ENCODE results near the gene TMEM272. TPM values are rescaled to one million over a fixed set of nuclear protein-coding genes. Genes with fewer than 3 reads are reported as not detected.
A peak's percentile ranks its signal among the peaks of the same experiment; 100 is the strongest.
"Not testable (repeated sequence)": the region's sequence is repeated elsewhere in the genome, so short reads cannot be mapped to it uniquely, and the experiment has no call there.

The TMEM272 gene
- total RNA-seq, 2 experiments from 2014 or later, result 0.15 to 0.28 TPM

- ChIA-PET POLR2A (interaction anchor here (1.1 to 1.4 kb wide), 2 partner anchors 16 to 377 kb away, joined by 3 to 5 read pairs; no protein-coding TSS in a partner anchor), CTCF (interaction anchor here (1.1 to 3.0 kb wide), 4 partner anchors 8 to 22 kb away, joined by 3 to 15 read pairs (median 4); no protein-coding TSS in a partner anchor)
- Mint-ChIP-seq H3K27me3 (peaks cover 8% of the 10 kb centered on the region), H3K4me3 (no peak overlapping the region), H3K27ac (no peak overlapping the region), H3K36me3 (ENCODE audit: low read depth) (no peaks in the 10 kb centered on the region), H3K4me1 (peaks cover 41% of the 10 kb centered on the region), H3K9me3 (no peaks in the 10 kb centered on the region)
- no peak for DNase-seq
These were observed 16.0 kb downstream of the TMEM272 start for GRCh38 chr13:51828730-51829567.

GRCh38 chr13:51827254-51827653, 17.7 kb downstream of the TMEM272 start:
- H3K4me3 Mint-ChIP-seq, result no peak overlapping the region
- no peaks in the 10 kb centered on the region for H3K27me3 Mint-ChIP-seq
- no peak overlapping the region for H3K27ac Mint-ChIP-seq
- no peaks in the 10 kb centered on the region for H3K9me3 Mint-ChIP-seq
- no peaks in the 10 kb centered on the region for H3K36me3 Mint-ChIP-seq (ENCODE audit: low read depth)
- ChIA-PET CTCF (interaction anchor here (1.2 to 4.5 kb wide), 3 partner anchors 12 to 541 kb away, joined by 3 to 40 read pairs (median 4); no protein-coding TSS in a partner anchor), POLR2A (interaction anchor here (1.4 to 2.9 kb wide), 2 partner anchors 14 to 25 kb away, joined by 5 to 20 read pairs; no protein-coding TSS in a partner anchor)
- H3K4me1 Mint-ChIP-seq, result peaks cover 55% of the 10 kb centered on the region
- no peak for DNase-seq

- POLR2A ChIA-PET, result interaction anchor here (0.9 to 2.9 kb wide), 3 partner anchors 9 to 24 kb away, joined by 3 to 20 read pairs (median 3); no protein-coding TSS in a partner anchor
- no peaks in the 10 kb centered on the region for H3K9me3 Mint-ChIP-seq
- H3K27ac Mint-ChIP-seq, result peak overlapping the region; percentile 24
- H3K27me3 Mint-ChIP-seq, result no peaks in the 10 kb centered on the region
- CTCF ChIA-PET, result interaction anchor here (1.6 to 4.5 kb wide), 2 partner anchors 12 to 29 kb away, joined by 4 to 40 read pairs; no protein-coding TSS in a partner anchor
- no peak for DNase-seq
- no peaks in the 10 kb centered on the region for H3K36me3 Mint-ChIP-seq (ENCODE audit: low read depth)
- no peak overlapping the region for H3K4me3 Mint-ChIP-seq
- peaks cover 59% of the 10 kb centered on the region for H3K4me1 Mint-ChIP-seq
These were observed 18.4 kb downstream of the TMEM272 start for GRCh38 chr13:51826606-51827005.

- Mint-ChIP-seq H3K4me1 (peaks cover 68% of the 10 kb centered on the region), H3K9me3 (no peaks in the 10 kb centered on the region), H3K27ac (peak overlapping the region; percentile 73), H3K27me3 (no peaks in the 10 kb centered on the region), H3K4me3 (peak overlapping the region; percentile 36), H3K36me3 (ENCODE audit: low read depth) (no peaks in the 10 kb centered on the region)
- ChIA-PET CTCF (interaction anchor here (0.6 to 4.5 kb wide), 11 partner anchors 11 to 303 kb away, joined by 3 to 40 read pairs (median 3); partner anchors contain the start of genes NEK5 and TMEM272), POLR2A (interaction anchor here (0.9 to 2.9 kb wide), 6 partner anchors 10 to 375 kb away, joined by 3 to 20 read pairs (median 4); partner anchors contain the start of gene INTS6)
- DNase-seq, result no peak
These were observed 19.2 kb downstream of the TMEM272 start for GRCh38 chr13:51825681-51826254.

- POLR2A ChIA-PET, result interaction anchor here (0.9 to 2.9 kb wide), 6 partner anchors 10 to 374 kb away, joined by 3 to 20 read pairs (median 4); partner anchors contain the start of gene INTS6
- no peak for DNase-seq
- H3K27me3 Mint-ChIP-seq, result no peaks in the 10 kb centered on the region
- no peaks in the 10 kb centered on the region for H3K9me3 Mint-ChIP-seq
- CTCF ChIA-PET, result interaction anchor here (0.6 to 4.5 kb wide), 10 partner anchors 10 to 303 kb away, joined by 3 to 40 read pairs (median 3); partner anchors contain the start of genes NEK5 and TMEM272
- peak overlapping the region; percentile 73 for H3K27ac Mint-ChIP-seq
- peak overlapping the region; percentile 36 for H3K4me3 Mint-ChIP-seq
- H3K36me3 Mint-ChIP-seq (ENCODE audit: low read depth), result no peaks in the 10 kb centered on the region
- peaks cover 74% of the 10 kb centered on the region for H3K4me1 Mint-ChIP-seq
These were observed 19.8 kb downstream of the TMEM272 start for GRCh38 chr13:51825165-51825592.

GRCh38 chr13:51824712-51825111, 20.3 kb downstream of the TMEM272 start:
- peak overlapping the region; percentile 73 for H3K27ac Mint-ChIP-seq
- ChIA-PET POLR2A (interaction anchor here (0.9 to 2.9 kb wide), 5 partner anchors 12 to 374 kb away, joined by 3 to 20 read pairs (median 4); partner anchors contain the start of gene INTS6), CTCF (interaction anchor here (0.6 to 4.5 kb wide), 6 partner anchors 10 to 303 kb away, joined by 3 to 40 read pairs (median 4); partner anchors contain the start of gene TMEM272)
- H3K27me3 Mint-ChIP-seq; H3K9me3 Mint-ChIP-seq; DNase-seq; H3K36me3 Mint-ChIP-seq (ENCODE audit: low read depth): not testable (repeated sequence)
- H3K4me3 Mint-ChIP-seq, result peak overlapping the region; percentile 36
- peaks cover 78% of the 10 kb centered on the region for H3K4me1 Mint-ChIP-seq

- H3K27ac Mint-ChIP-seq, result peak overlapping the region; percentile 15
- no peaks in the 10 kb centered on the region for H3K36me3 Mint-ChIP-seq (ENCODE audit: low read depth)
- H3K27me3 Mint-ChIP-seq, result no peaks in the 10 kb centered on the region
- H3K4me3 Mint-ChIP-seq, result peak overlapping the region; percentile 24
- H3K9me3 Mint-ChIP-seq, result no peaks in the 10 kb centered on the region
- DNase-seq, result no peak
- POLR2A ChIA-PET, result interaction anchor here (2.4 kb wide), 1 partner anchor 371 kb away, joined by 6 read pairs; the partner anchor contains the start of gene INTS6
- CTCF ChIA-PET, result interaction anchor here (1.7 to 4.5 kb wide), 2 partner anchors 9 to 22 kb away, joined by 3 to 40 read pairs; no protein-coding TSS in a partner anchor
- peaks cover 87% of the 10 kb centered on the region for H3K4me1 Mint-ChIP-seq
These were observed 21.1 kb downstream of the TMEM272 start for GRCh38 chr13:51823863-51824262.

- Mint-ChIP-seq H3K4me1 (peaks cover 91% of the 10 kb centered on the region), H3K4me3 (no peak overlapping the region), H3K36me3 (ENCODE audit: low read depth) (no peaks in the 10 kb centered on the region), H3K27ac (no peak overlapping the region), H3K9me3 (no peaks in the 10 kb centered on the region), H3K27me3 (no peaks in the 10 kb centered on the region)
- CTCF ChIA-PET, result interaction anchor here (1.7 to 4.5 kb wide), 2 partner anchors 8 to 23 kb away, joined by 3 to 40 read pairs; no protein-coding TSS in a partner anchor
- POLR2A ChIA-PET, result interaction anchor here (1.0 to 2.4 kb wide), 2 partner anchors 20 to 370 kb away, joined by 4 to 6 read pairs; partner anchors contain the start of gene INTS6
- no peak for DNase-seq
These were observed 21.6 kb downstream of the TMEM272 start for GRCh38 chr13:51823359-51823758.

GRCh38 chr13:51822106-51822815, 22.7 kb downstream of the TMEM272 start:
- ChIA-PET POLR2A (interaction anchor here (1.0 to 2.4 kb wide), 6 partner anchors 12 to 372 kb away, joined by 4 to 8 read pairs (median 4); partner anchors contain the start of gene INTS6), CTCF (interaction anchor here (1.6 to 2.5 kb wide), 4 partner anchors 10 to 305 kb away, joined by 3 to 10 read pairs (median 6); no protein-coding TSS in a partner anchor)
- no peak for DNase-seq
- no peaks in the 10 kb centered on the region for H3K9me3 Mint-ChIP-seq
- no peaks in the 10 kb centered on the region for H3K36me3 Mint-ChIP-seq (ENCODE audit: low read depth)
- H3K27ac Mint-ChIP-seq, result peak overlapping the region; percentile 66
- H3K4me3 Mint-ChIP-seq, result peak overlapping the region; percentile 6
- H3K4me1 Mint-ChIP-seq, result peaks cover 89% of the 10 kb centered on the region
- no peaks in the 10 kb centered on the region for H3K27me3 Mint-ChIP-seq

GRCh38 chr13:51821606-51822005, 23.4 kb downstream of the TMEM272 start:
- Mint-ChIP-seq H3K27ac (peak overlapping the region; percentile 66), H3K27me3 (no peaks in the 10 kb centered on the region), H3K4me1 (peaks cover 82% of the 10 kb centered on the region), H3K4me3 (peak overlapping the region; percentile 6), H3K9me3 (no peaks in the 10 kb centered on the region), H3K36me3 (ENCODE audit: low read depth) (no peaks in the 10 kb centered on the region)
- ChIA-PET POLR2A (interaction anchor here (1.3 to 2.2 kb wide), 4 partner anchors 13 to 372 kb away, joined by 4 to 8 read pairs (median 4); no protein-coding TSS in a partner anchor), CTCF (interaction anchor here (0.5 to 2.5 kb wide), 6 partner anchors 8 to 551 kb away, joined by 4 to 10 read pairs (median 6); no protein-coding TSS in a partner anchor)
- no peak for DNase-seq

GRCh38 chr13:51820016-51820597, 24.9 kb downstream of the TMEM272 start:
- ChIA-PET POLR2A (interaction anchor here (1.1 to 2.2 kb wide), 3 partner anchors 15 to 374 kb away, joined by 3 to 8 read pairs (median 4); partner anchors contain the start of gene INTS6), CTCF (interaction anchor here (1.1 to 2.1 kb wide), 3 partner anchors 9 to 307 kb away, joined by 5 to 7 read pairs (median 5); no protein-coding TSS in a partner anchor)
- no peaks in the 10 kb centered on the region for H3K9me3 Mint-ChIP-seq
- no peak overlapping the region for H3K4me3 Mint-ChIP-seq
- H3K27ac Mint-ChIP-seq, result no peak overlapping the region
- DNase-seq, result no peak
- H3K4me1 Mint-ChIP-seq, result peaks cover 71% of the 10 kb centered on the region
- H3K36me3 Mint-ChIP-seq (ENCODE audit: low read depth), result no peaks in the 10 kb centered on the region
- no peaks in the 10 kb centered on the region for H3K27me3 Mint-ChIP-seq
